SH-SY5Y (cell line): ENCODE measurements around the gene ADGRG1.

Source experiments
- GATA2 ChIP-seq: IDR thresholded peaks from 2 replicates; pipeline ENCODE4 v1.6.1; 2011; ENCODE audit warnings: mild to moderate bottlenecking, low read depth, low read length
- GATA3 ChIP-seq: IDR thresholded peaks from 2 replicates; pipeline ENCODE4 v1.6.1; 2011; ENCODE audit warnings: low read depth, mild to moderate bottlenecking, low read length, moderate library complexity

- TF ChIP-seq GATA2, result no peak
- no peak for TF ChIP-seq GATA3
These were observed 51.5 kb downstream of the ADGRG1 start for GRCh38 chr16:57679767-57680482.
